MCF 10A (cell line): Measurements from ENCODE around the gene RASAL1. TPM values are rescaled to one million over a fixed set of nuclear protein-coding genes. Genes with fewer than 3 reads are reported as not detected.

Experiments used
- BruUV-seq: library from RNA; stranded (reverse); fragments of 400-500 nt; replicated peaks from 2 replicates; lab custom pipeline; 2021; lab: Mats Ljungman, UMichigan
- CTCF ChIA-PET: fragments of 300-600 bp; sonication (Branson Sonifier 250); formaldehyde crosslinking; extraction: SDS; loops from one replicate; lab custom pipeline; 2021; ENCODE audit warnings: antibody characterized with exemption, inconsistent platforms; lab: Yijun Ruan, JAX
- POLR2A ChIA-PET: fragments of 300-600, 350-650 bp; sonication (Branson Sonifier 250); formaldehyde crosslinking; extraction: SDS; loops from one replicate; lab custom pipeline; 2020; ENCODE audit warnings: antibody characterized with exemption, inconsistent platforms; lab: Yijun Ruan, JAX
- DNase-seq: peaks from one replicate; pipeline ENCODE4 v3.0.0-alpha.2; 2018; ENCODE audit not compliant: unreplicated experiment
- H3K27ac Mint-ChIP-seq: one replicate; pipeline ENCODE4 v1.8.0; 2022; ENCODE audit warnings: mild to moderate bottlenecking, low read depth, mixed read lengths; ENCODE audit not compliant: unreplicated experiment
- H3K27me3 Mint-ChIP-seq: one replicate; pipeline ENCODE4 v1.8.0; 2022; ENCODE audit warnings: mixed read lengths; ENCODE audit not compliant: insufficient read depth, unreplicated experiment
- H3K36me3 Mint-ChIP-seq: one replicate; pipeline ENCODE4 v1.8.0; 2022; ENCODE audit warnings: mild to moderate bottlenecking, moderate library complexity, mixed read lengths; ENCODE audit not compliant: insufficient read depth, unreplicated experiment
- H3K4me1 Mint-ChIP-seq: one replicate; pipeline ENCODE4 v1.8.0; 2022; ENCODE audit warnings: mixed read lengths; ENCODE audit not compliant: insufficient read depth, unreplicated experiment
- H3K4me3 Mint-ChIP-seq: one replicate; pipeline ENCODE4 v1.8.0; 2022; ENCODE audit warnings: mild to moderate bottlenecking, moderate library complexity, mixed read lengths; ENCODE audit not compliant: unreplicated experiment
- H3K9me3 Mint-ChIP-seq: one replicate; pipeline ENCODE4 v1.8.0; 2022; ENCODE audit warnings: mixed read lengths; ENCODE audit not compliant: unreplicated experiment
- intact Hi-C: fragments of 100-400 bp; cut with micrococcal nuclease; formaldehyde crosslinking; loops from 2 replicates; pipeline ENCODE4 v1.14.1; 2022
- total RNA-seq: library from RNA; stranded (reverse); gene quantifications from 2 replicates; pipeline ENCODE4 v1.2.3, GENCODE V29; 2022
- TF ChIP-seq, protein P1 (sequence below): fragments of 200-600 bp; IDR thresholded peaks from one replicate; pipeline ENCODE4 v1.8.0; 2022; ENCODE audit warnings: antibody characterized with exemption, mild to moderate bottlenecking; ENCODE audit not compliant: unreplicated experiment

Gene RASAL1
- total RNA-seq, 1 experiment from 2014 or later, result not detected

DNA sequence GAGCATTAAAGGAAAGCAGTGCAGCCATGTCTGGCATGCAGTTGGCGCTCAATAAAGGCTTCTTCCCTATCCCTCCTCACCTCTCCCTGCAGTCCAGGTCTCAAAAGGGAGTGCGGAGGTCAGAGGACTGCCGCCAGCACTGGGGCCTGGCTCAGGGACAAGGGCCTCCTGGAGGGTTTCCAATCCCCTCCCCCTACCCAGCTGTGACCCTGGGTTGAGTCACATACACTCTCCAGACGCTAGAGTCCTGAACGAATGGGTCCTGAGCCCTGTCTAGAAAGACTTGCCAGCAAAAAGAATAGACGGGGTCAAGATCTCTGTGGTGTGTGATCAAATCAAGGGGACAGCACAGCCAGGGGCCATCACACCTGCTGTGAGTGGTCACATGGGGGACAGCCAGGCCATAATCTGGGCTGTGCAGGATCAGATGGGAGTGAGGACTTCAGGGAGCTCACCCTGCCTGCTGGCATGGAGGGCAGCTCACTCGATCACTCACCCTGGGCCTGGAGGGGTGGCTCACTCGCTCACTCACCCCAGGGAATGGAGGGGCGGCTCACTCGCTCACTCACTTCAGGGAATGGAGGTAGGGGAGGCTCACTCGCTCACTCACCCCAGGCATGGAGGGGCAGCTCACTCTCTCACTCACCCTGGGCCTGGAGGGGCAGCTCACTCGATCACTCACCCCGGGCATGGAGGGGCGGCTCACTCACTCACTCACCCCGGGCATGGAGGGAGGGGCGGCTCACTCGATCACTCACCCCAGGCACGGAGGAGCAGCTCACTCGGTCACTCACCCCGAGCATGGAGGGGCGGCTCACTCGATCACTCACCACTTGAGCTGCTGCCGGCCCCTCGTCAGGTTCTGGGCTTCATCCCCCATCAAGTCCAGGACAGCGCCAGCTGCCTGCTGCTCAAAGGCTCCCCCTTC, 26.8 kb upstream of the RASAL1 start:
- intact Hi-C loops, result no loop called here
- Mint-ChIP-seq H3K4me3 (no peak overlapping the region), H3K9me3 (no peaks in the 10 kb centered on the region), H3K4me1 (peaks cover 11% of the 10 kb centered on the region), H3K27me3 (no peaks in the 10 kb centered on the region), H3K36me3 (peaks cover 68% of the 10 kb centered on the region), H3K27ac (no peak overlapping the region)
- ChIA-PET POLR2A (interaction anchor here (0.9 to 1.6 kb wide), 2 partner anchors 10 to 22 kb away, joined by 3 read pairs; no protein-coding TSS in a partner anchor), CTCF (interaction anchor here (0.6 to 1.5 kb wide), 4 partner anchors 114 to 1313 kb away, joined by 3 to 6 read pairs (median 5); no protein-coding TSS in a partner anchor)
- TF ChIP-seq, protein P1, sequence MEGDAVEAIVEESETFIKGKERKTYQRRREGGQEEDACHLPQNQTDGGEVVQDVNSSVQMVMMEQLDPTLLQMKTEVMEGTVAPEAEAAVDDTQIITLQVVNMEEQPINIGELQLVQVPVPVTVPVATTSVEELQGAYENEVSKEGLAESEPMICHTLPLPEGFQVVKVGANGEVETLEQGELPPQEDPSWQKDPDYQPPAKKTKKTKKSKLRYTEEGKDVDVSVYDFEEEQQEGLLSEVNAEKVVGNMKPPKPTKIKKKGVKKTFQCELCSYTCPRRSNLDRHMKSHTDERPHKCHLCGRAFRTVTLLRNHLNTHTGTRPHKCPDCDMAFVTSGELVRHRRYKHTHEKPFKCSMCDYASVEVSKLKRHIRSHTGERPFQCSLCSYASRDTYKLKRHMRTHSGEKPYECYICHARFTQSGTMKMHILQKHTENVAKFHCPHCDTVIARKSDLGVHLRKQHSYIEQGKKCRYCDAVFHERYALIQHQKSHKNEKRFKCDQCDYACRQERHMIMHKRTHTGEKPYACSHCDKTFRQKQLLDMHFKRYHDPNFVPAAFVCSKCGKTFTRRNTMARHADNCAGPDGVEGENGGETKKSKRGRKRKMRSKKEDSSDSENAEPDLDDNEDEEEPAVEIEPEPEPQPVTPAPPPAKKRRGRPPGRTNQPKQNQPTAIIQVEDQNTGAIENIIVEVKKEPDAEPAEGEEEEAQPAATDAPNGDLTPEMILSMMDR, result no peak
- BruUV-seq, result no TSS peak
- peak; percentile 37 for DNase-seq

DNA sequence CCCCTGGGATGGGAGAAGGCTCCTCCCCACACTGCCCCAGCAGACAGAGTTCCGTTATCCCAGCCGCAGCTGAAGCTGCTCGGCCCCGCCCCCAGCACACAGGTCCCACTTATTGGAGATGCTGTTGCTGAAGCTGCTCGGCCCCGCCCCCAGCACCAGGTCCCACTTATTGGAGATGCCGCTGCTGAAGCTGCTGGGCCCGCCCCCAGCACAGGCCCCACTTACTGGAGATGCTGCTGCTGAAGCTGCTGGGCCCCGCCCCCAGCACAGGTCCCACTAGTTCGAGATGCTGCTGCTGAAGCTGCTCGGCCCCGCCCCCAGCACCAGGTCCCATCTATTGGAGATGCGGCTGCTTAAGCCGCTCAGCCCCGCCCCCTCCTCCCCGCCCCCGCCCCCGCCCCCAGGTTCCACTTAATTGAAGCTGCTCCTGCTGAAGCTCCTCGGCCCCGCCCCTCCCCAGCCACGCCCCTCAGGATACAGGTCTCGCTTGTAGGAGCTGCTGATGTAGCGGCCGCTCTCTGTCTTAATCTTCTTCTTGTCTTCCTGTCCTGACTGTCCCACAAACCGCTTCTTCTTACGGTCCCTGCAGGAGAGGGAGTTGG, 26.0 kb upstream of the RASAL1 start:
- ChIA-PET CTCF (interaction anchor here (0.6 to 4.6 kb wide), 3 partner anchors 11 to 119 kb away, joined by 3 to 33 read pairs (median 5); no protein-coding TSS in a partner anchor), POLR2A (interaction anchor here (0.7 to 1.6 kb wide), 2 partner anchors 10 to 1054 kb away, joined by 3 to 6 read pairs; no protein-coding TSS in a partner anchor)
- Mint-ChIP-seq H3K36me3 (peaks cover 67% of the 10 kb centered on the region), H3K27ac (no peak overlapping the region), H3K4me3 (no peak overlapping the region), H3K4me1 (peaks cover 11% of the 10 kb centered on the region), H3K27me3 (no peaks in the 10 kb centered on the region), H3K9me3 (no peaks in the 10 kb centered on the region)
- peak; percentile 21 for DNase-seq
- intact Hi-C loops, result no loop called here
- BruUV-seq, result no TSS peak
- TF ChIP-seq, protein P1, result no peak

DNA sequence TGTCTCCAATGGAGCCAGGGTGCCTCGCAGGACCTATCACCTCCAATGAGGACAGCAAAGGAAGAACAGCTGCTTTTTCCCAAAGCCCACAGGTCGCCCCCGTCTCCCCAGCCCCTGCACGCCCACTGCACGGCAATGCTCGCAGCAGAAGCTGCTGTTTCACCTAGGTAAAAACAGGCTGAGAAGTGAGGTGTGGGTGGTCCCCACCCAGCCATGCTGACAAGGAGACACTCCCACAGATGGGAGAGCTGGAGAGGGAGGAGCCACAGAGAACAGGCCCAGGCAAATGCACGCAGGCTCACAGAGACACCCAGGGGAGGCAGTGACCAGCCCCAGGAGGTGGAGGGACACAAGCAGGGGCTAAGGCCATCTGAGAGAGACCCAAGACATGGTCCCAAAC, 24.4 kb upstream of the RASAL1 start:
- H3K4me3 Mint-ChIP-seq, result no peak overlapping the region
- CTCF ChIA-PET, result interaction anchor here (1.1 to 4.6 kb wide), 2 partner anchors 13 to 68 kb away, joined by 5 to 33 read pairs; no protein-coding TSS in a partner anchor
- H3K27me3 Mint-ChIP-seq, result no peaks in the 10 kb centered on the region
- POLR2A ChIA-PET, result interaction anchor here (1.0 to 1.3 kb wide), 3 partner anchors 8 to 26 kb away, joined by 3 to 6 read pairs (median 3); partner anchors contain the start of gene RITA1
- no peaks in the 10 kb centered on the region for H3K9me3 Mint-ChIP-seq
- peak overlapping the region; percentile 67 for H3K27ac Mint-ChIP-seq
- no peak for DNase-seq
- H3K36me3 Mint-ChIP-seq, result peaks cover 57% of the 10 kb centered on the region
- H3K4me1 Mint-ChIP-seq, result peaks cover 11% of the 10 kb centered on the region
- intact Hi-C loops, result loop anchor here (10.0 kb wide), 1 partner anchor 255 kb away; the partner anchor contains the start of gene OAS1
- TF ChIP-seq, protein P1, result no peak
- BruUV-seq, result no TSS peak
